GM12878 (cell line): Measurements from ENCODE around the gene OR2AG2. TPM values are rescaled to one million over a fixed set of nuclear protein-coding genes. Genes with fewer than 3 reads are reported as not detected.

Source experiments
- BACH1 ChIP-seq: fragments of 450-650 bp; IDR thresholded peaks from 2 replicates; pipeline ENCODE4 v1.6.1; 2017; ENCODE audit warnings: mild to moderate bottlenecking, borderline replicate concordance
- CREM ChIP-seq: IDR thresholded peaks from 2 replicates; pipeline ENCODE4 v1.6.1; 2014; ENCODE audit warnings: antibody characterized with exemption, low read depth
- E2F8 ChIP-seq: fragments of 450-650 bp; IDR thresholded peaks from 2 replicates; pipeline ENCODE4 v1.6.1; 2018; ENCODE audit warnings: mild to moderate bottlenecking, low read depth, moderate library complexity; ENCODE audit not compliant: partially characterized antibody
- HDGF ChIP-seq: fragments of 450-650 bp; IDR thresholded peaks from 2 replicates; pipeline ENCODE4 v1.6.1; 2016; ENCODE audit warnings: antibody characterized with exemption
- IRF5 ChIP-seq: fragments of 450-650 bp; IDR thresholded peaks from 2 replicates; pipeline ENCODE4 v1.6.1; 2017; ENCODE audit warnings: borderline replicate concordance
- JUNB ChIP-seq: IDR thresholded peaks from 2 replicates; pipeline ENCODE4 v1.6.1; 2016; ENCODE audit warnings: antibody characterized with exemption, mild to moderate bottlenecking
- LARP7 ChIP-seq: fragments of 450-650 bp; IDR thresholded peaks from 2 replicates; pipeline ENCODE4 v1.6.1; 2017; ENCODE audit warnings: mild to moderate bottlenecking
- NFIC ChIP-seq: IDR thresholded peaks from 2 replicates; pipeline ENCODE4 v1.6.1; 2012; ENCODE audit warnings: low read depth, mild to moderate bottlenecking, inconsistent platforms, low read length, moderate library complexity
- NFYB ChIP-seq: IDR thresholded peaks from 2 replicates; pipeline ENCODE4 v1.6.1; 2011; ENCODE audit warnings: low read depth, mild to moderate bottlenecking, low read length, improper control_type of control experiment, moderate library complexity; ENCODE audit not compliant: insufficient read depth
- PKNOX1 ChIP-seq: fragments of 450-650 bp; IDR thresholded peaks from 2 replicates; pipeline ENCODE4 v1.6.1; 2016; ENCODE audit warnings: mild to moderate bottlenecking
- RUNX3 ChIP-seq: IDR thresholded peaks from 2 replicates; pipeline ENCODE4 v1.6.1; 2012; ENCODE audit warnings: low read length, inconsistent platforms
- SIX5 ChIP-seq: IDR thresholded peaks from 2 replicates; pipeline ENCODE4 v1.6.1; 2011; ENCODE audit warnings: mild to moderate bottlenecking, low read depth, low read length, moderate library complexity; ENCODE audit not compliant: severe bottlenecking
- SMC3 ChIP-seq: IDR thresholded peaks from 2 replicates; pipeline ENCODE4 v1.6.1; 2011; ENCODE audit warnings: low read length, improper control_type of control experiment, borderline replicate concordance
- TCF7 ChIP-seq: IDR thresholded peaks from 2 replicates; pipeline ENCODE4 v1.6.1; 2014; ENCODE audit warnings: antibody characterized with exemption, borderline replicate concordance
- WRNIP1 ChIP-seq: IDR thresholded peaks from 2 replicates; pipeline ENCODE4 v1.6.1; 2011; ENCODE audit warnings: low read depth, low read length, improper control_type of control experiment, borderline replicate concordance
- YY1 ChIP-seq: IDR thresholded peaks from 2 replicates; pipeline ENCODE4 v1.6.1; 2011; ENCODE audit warnings: low read depth, mild to moderate bottlenecking, low read length
- ZNF217 ChIP-seq: fragments of 450-650 bp; IDR thresholded peaks from 2 replicates; pipeline ENCODE4 v1.6.1; 2017; ENCODE audit warnings: antibody characterized with exemption, mild to moderate bottlenecking
- ZZZ3 ChIP-seq: IDR thresholded peaks from 2 replicates; pipeline ENCODE4 v1.6.1; 2011; ENCODE audit warnings: low read depth; ENCODE audit not compliant: control insufficient read depth, insufficient read length
- polyA plus RNA-seq, 11 experiments: library from polyadenylated mRNA; depleted of rRNA in 4 of 11; unstranded in 6 of 11; stranded (reverse) in 5 of 11; fragments of >200 nt; fragmentation: Nextera tagmentation in 4 of 11; fragmentation: Illumina TruSeq in 1 of 11; extraction: Ambion mirVana in 4 of 11; extraction: Trizol in 1 of 11; gene quantifications; 1 replicate in 1 of 11; 2 replicates in 10 of 11; pipeline versions ENCODE4 v1.2.1 to v1.2.3, GENCODE V29; 2011 to 2016; ENCODE audit warnings: inconsistent platforms in 2 of 11, missing spikeins in 2 of 11, low read depth in 1 of 11
- total RNA-seq, 4 experiments: library from RNA; depleted of rRNA in 3 of 4; stranded (reverse); fragments of >200 nt in 3 of 4; fragmentation: Illumina TruSeq in 1 of 4; extraction: Trizol in 1 of 4; gene quantifications; 2 replicates each; pipeline versions ENCODE4 v1.2.1 to v1.2.3, GENCODE V29; 2013 to 2021

OR2AG2 gene
- total and polyA plus RNA-seq, 10 of the 15 experiments (the other 5 are each of a cell fraction or from before 2014, with no cell fraction given) = 0.01 to 0.09 (median 0.07) TPM; not detected in 6

- TF ChIP-seq SMC3 = peak; percentile 88
- no peak for TF ChIP-seq NFIC
- TF ChIP-seq IRF5 = no peak
- no peak for TF ChIP-seq ZZZ3
- TF ChIP-seq PKNOX1 = no peak
- no peak for TF ChIP-seq CREM
- TF ChIP-seq YY1 = peak; percentile 51; the same call in 1 of the 2 replicates
- TF ChIP-seq E2F8 = no peak
- no peak for TF ChIP-seq TCF7
- TF ChIP-seq HDGF = no peak
- no peak for TF ChIP-seq SIX5
- TF ChIP-seq RUNX3 = peak; percentile 48; the same call in 1 of the 2 replicates
- no peak for TF ChIP-seq LARP7
- TF ChIP-seq ZNF217 = no peak
- no peak for TF ChIP-seq JUNB
- TF ChIP-seq NFYB = no peak
- no peak for TF ChIP-seq WRNIP1
- TF ChIP-seq BACH1 = no peak
Measured at GRCh38 chr11:6757373-6757967, 14.3 kb downstream of the OR2AG2 start (continued).
